ENCODE results near the gene PARD6G.

Gene PARD6G

GRCh38 chr18:80210312-80211083 lies 36.8 kb downstream of the PARD6G start:
- DNase-seq (ENCODE audit: low read depth) = no peak

GRCh38 chr18:80208620-80209019 lies 38.7 kb downstream of the PARD6G start:
- DNase-seq (ENCODE audit: low read depth) = no peak

- no peak for DNase-seq (ENCODE audit: low read depth)
Measured at GRCh38 chr18:80205294-80205693, 42.0 kb downstream of the PARD6G start.

GRCh38 chr18:80204142-80204541 lies 43.2 kb downstream of the PARD6G start:
- no peak for DNase-seq (ENCODE audit: low read depth)

- DNase-seq (ENCODE audit: low read depth) = no peak
Measured at GRCh38 chr18:80203249-80203648, 44.1 kb downstream of the PARD6G start.

- peak; percentile 16 for DNase-seq (ENCODE audit: low read depth)
Measured at GRCh38 chr18:80202264-80202998, 44.9 kb downstream of the PARD6G start.

- DNase-seq (ENCODE audit: low read depth) = no peak
Measured at GRCh38 chr18:80201739-80202138, 45.6 kb downstream of the PARD6G start.

GRCh38 chr18:80200932-80201672 lies 46.2 kb downstream of the PARD6G start:
- DNase-seq (ENCODE audit: low read depth) = no peak

GRCh38 chr18:80200171-80200931 lies 47.0 kb downstream of the PARD6G start:
- DNase-seq (ENCODE audit: low read depth) = no peak

GRCh38 chr18:80198994-80199748 lies 48.1 kb downstream of the PARD6G start:
- DNase-seq (ENCODE audit: low read depth) = no peak

- DNase-seq (ENCODE audit: low read depth) = no peak
Measured at GRCh38 chr18:80198391-80198790, 48.9 kb downstream of the PARD6G start.

- DNase-seq (ENCODE audit: low read depth) = no peak
Measured at GRCh38 chr18:80197528-80197927, 49.8 kb downstream of the PARD6G start.

- DNase-seq (ENCODE audit: low read depth) = no peak
Measured at GRCh38 chr18:80196528-80197320, 50.6 kb downstream of the PARD6G start.

- DNase-seq (ENCODE audit: low read depth) = no peak
Measured at GRCh38 chr18:80194874-80195570, 52.3 kb downstream of the PARD6G start.

- DNase-seq (ENCODE audit: low read depth) = no peak
Measured at GRCh38 chr18:80193701-80194100, 53.6 kb downstream of the PARD6G start.

- DNase-seq (ENCODE audit: low read depth) = no peak
Measured at GRCh38 chr18:80192653-80193385, 54.5 kb downstream of the PARD6G start.

- DNase-seq (ENCODE audit: low read depth) = no peak
Measured at GRCh38 chr18:80191907-80192652, 55.2 kb downstream of the PARD6G start.

- DNase-seq (ENCODE audit: low read depth) = no peak
Measured at GRCh38 chr18:80191264-80191663, 56.0 kb downstream of the PARD6G start.

Measured in activated T-cell treated with anti-CD3 and anti-CD28 coated beads for 24 hours (primary cell).